SIG-M5 treated with dmso at 0.1 percent for 504 hours (cell line): ENCODE measurements around the gene KCTD1.

Source experiments
- DNase-seq: peaks from one replicate; lab custom pipeline; 2025; ENCODE audit not compliant: unreplicated experiment; lab: John Stamatoyannopoulos, UW

Gene KCTD1

GRCh38 chr18:26487437-26487836 is 60.9 kb downstream of the KCTD1 start:
- DNase-seq, result no peak

GRCh38 chr18:26483633-26484032 is 64.7 kb downstream of the KCTD1 start:
- DNase-seq, result peak; percentile 7

GRCh38 chr18:26482569-26482968 is 65.8 kb downstream of the KCTD1 start:
- no peak for DNase-seq

GRCh38 chr18:26480897-26481795 is 67.2 kb downstream of the KCTD1 start:
- DNase-seq, result no peak

- DNase-seq, result no peak
These were observed 68.7 kb downstream of the KCTD1 start for GRCh38 chr18:26479681-26480079.

- no peak for DNase-seq
These were observed 69.2 kb downstream of the KCTD1 start for GRCh38 chr18:26479065-26479680.

- no peak for DNase-seq
These were observed 70.4 kb downstream of the KCTD1 start for GRCh38 chr18:26477828-26478466.

GRCh38 chr18:26476697-26477096 is 71.7 kb downstream of the KCTD1 start:
- no peak for DNase-seq

GRCh38 chr18:26474542-26474941 is 73.8 kb downstream of the KCTD1 start:
- DNase-seq, result no peak

- DNase-seq, result no peak
These were observed 74.7 kb downstream of the KCTD1 start for GRCh38 chr18:26473672-26474071.

GRCh38 chr18:26471826-26472225 is 76.5 kb downstream of the KCTD1 start:
- DNase-seq, result no peak

- DNase-seq, result no peak
These were observed 77.3 kb downstream of the KCTD1 start for GRCh38 chr18:26471027-26471426.

GRCh38 chr18:26470011-26470637 is 78.2 kb downstream of the KCTD1 start:
- DNase-seq, result no peak

- peak; percentile 21 for DNase-seq
These were observed 79.4 kb downstream of the KCTD1 start for GRCh38 chr18:26468931-26469340.

- DNase-seq, result no peak
These were observed 82.3 kb downstream of the KCTD1 start for GRCh38 chr18:26466026-26466425.

GRCh38 chr18:26465431-26465830 is 82.9 kb downstream of the KCTD1 start:
- no peak for DNase-seq

GRCh38 chr18:26464128-26465011 is 84.0 kb downstream of the KCTD1 start:
- DNase-seq, result no peak

- no peak for DNase-seq
These were observed 86.0 kb downstream of the KCTD1 start for GRCh38 chr18:26462355-26462754.

- no peak for DNase-seq
These were observed 86.9 kb downstream of the KCTD1 start for GRCh38 chr18:26461405-26461804.

GRCh38 chr18:26460449-26461091 is 87.8 kb downstream of the KCTD1 start:
- DNase-seq, result no peak
